ENCODE measurements around the gene OBSCN. TPM values are rescaled to one million over a fixed set of nuclear protein-coding genes. Genes with fewer than 3 reads are reported as not detected.

OBSCN gene
- total and polyA plus RNA-seq, 2 donors (not counting 1 experiment from before 2014, with no cell fraction given), result 10.0 to 63.9 TPM

DNA sequence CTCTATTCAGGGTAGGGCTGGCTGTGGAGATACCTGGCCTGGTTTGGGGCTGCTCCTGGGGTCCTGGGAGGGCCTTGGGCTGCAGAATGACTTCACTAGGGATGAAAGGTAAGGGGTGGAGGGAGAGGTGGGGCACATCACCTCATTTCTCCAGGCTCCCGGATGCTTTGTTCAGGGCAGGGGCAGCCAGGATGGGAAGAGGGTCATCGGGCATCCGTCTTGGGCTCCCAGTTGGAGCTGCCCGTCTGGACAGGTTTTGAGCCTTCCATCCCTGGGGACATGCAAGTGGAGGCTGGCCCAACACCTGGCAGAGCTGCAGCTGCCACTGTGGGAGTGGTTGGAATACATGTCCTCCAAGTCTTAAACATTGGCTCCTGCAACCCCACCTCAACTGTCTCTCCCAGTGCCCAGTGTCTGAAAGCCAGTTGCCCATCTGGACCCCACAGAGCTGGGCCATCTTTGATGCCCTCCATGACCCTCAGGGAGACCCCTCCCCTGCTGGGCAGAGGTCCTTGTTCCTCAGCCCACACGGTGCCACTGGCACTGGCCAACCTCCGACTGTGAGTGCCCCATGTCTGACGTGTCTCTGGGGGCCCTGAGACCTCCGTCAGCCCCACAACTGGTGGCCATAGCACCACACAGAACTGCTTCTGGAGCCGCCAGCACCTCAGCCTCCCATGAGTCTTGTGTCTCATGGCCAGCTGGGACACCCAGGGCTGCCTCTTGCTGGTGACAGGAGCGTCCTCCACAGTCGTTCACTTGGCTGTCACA, 145.9 kb downstream of the OBSCN start:
- Histone ChIP-seq H3K4me2 (replicated peaks; ENCODE audit: low read depth, low read length, poor library complexity, severe bottlenecking) (no peak overlapping the region), H2AFZ (ENCODE audit: insufficient read depth, low read depth, low read length, poor library complexity, severe bottlenecking) (no peak overlapping the region), H4K20me1 (ENCODE audit: control insufficient read depth, insufficient read depth, low read length, poor library complexity, severe bottlenecking) (no peaks in the 10 kb centered on the region), H3K36me3 (replicated peaks in 1 of 2; ENCODE audit: control extremely low read depth in 1 of 2, control insufficient read depth in 1 of 2, extremely low read depth in 1 of 2, insufficient read depth in 2 of 2, low read length in 1 of 2) (no peaks in the 10 kb centered on the region), H3K4me3 (ENCODE audit: control extremely low read depth in 1 of 5, extremely low read depth in 1 of 5, insufficient read depth in 1 of 5, low read depth in 2 of 5, low read length in 4 of 5) (no peak overlapping the region), H3K9ac (ENCODE audit: low read length) (no peak overlapping the region), H3K9me3 (ENCODE audit: control extremely low read depth in 1 of 3, control insufficient read depth in 2 of 3, insufficient read depth in 1 of 3, low read length in 2 of 3) (no peaks in the 10 kb centered on the region), H3K79me2 (ENCODE audit: control insufficient read depth, insufficient read depth, low read length) (no peaks in the 10 kb centered on the region), H3K27ac (ENCODE audit: low read length in 2 of 2) (no peak overlapping the region), H3K4me1 (ENCODE audit: control insufficient read depth in 2 of 2, insufficient read depth in 2 of 2, low read length in 2 of 2) (no peaks in the 10 kb centered on the region), H3K27me3 (replicated peaks in 1 of 4; ENCODE audit: control extremely low read depth in 1 of 4, control insufficient read depth in 3 of 4, insufficient read depth in 4 of 4, low read length in 3 of 4) (no peaks in the 10 kb centered on the region)
- no peaks in the 10 kb centered on the region for H3K27me3 Mint-ChIP-seq
- no peaks in the 10 kb centered on the region for H3K4me1 Mint-ChIP-seq
- POLR2A ChIA-PET, result no interaction called here
- no peak overlapping the region for H3K27ac Mint-ChIP-seq
- 84% methylated on average over 11 of the region's 11 CpGs for WGBS (ENCODE audit: insufficient coverage)
- DNase-seq (no peak), ATAC-seq (ENCODE audit: low read depth) (no peak)
- CTCF ChIA-PET, result no interaction called here
- no peak for TF ChIP-seq EZH2 (IDR thresholded peaks at IDR 0.05; ENCODE audit: borderline replicate concordance, insufficient read depth, low read depth, low read length, poor library complexity, severe bottlenecking)
- TF ChIP-seq, protein P1, sequence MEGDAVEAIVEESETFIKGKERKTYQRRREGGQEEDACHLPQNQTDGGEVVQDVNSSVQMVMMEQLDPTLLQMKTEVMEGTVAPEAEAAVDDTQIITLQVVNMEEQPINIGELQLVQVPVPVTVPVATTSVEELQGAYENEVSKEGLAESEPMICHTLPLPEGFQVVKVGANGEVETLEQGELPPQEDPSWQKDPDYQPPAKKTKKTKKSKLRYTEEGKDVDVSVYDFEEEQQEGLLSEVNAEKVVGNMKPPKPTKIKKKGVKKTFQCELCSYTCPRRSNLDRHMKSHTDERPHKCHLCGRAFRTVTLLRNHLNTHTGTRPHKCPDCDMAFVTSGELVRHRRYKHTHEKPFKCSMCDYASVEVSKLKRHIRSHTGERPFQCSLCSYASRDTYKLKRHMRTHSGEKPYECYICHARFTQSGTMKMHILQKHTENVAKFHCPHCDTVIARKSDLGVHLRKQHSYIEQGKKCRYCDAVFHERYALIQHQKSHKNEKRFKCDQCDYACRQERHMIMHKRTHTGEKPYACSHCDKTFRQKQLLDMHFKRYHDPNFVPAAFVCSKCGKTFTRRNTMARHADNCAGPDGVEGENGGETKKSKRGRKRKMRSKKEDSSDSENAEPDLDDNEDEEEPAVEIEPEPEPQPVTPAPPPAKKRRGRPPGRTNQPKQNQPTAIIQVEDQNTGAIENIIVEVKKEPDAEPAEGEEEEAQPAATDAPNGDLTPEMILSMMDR (IDR thresholded peaks at IDR 0.05), result no peak
- H3K4me3 Mint-ChIP-seq, result no peak overlapping the region
- H3K9me3 Mint-ChIP-seq (ENCODE audit: insufficient read depth), result no peaks in the 10 kb centered on the region
- intact Hi-C loops (cut with micrococcal nuclease), result no loop called here
